Measurements from ENCODE around the gene MRTFB. TPM values are rescaled to one million over a fixed set of nuclear protein-coding genes. Genes with fewer than 3 reads are reported as not detected.

The MRTFB gene
- total and polyA plus RNA-seq, 2 donors (not counting 3 experiments of a cell fraction or from before 2014, with no cell fraction given) = 19.6 to 49.5 TPM

- H3K9me3 ChIP-seq (replicated peaks; ENCODE audit: control insufficient read depth, insufficient read depth, low read length) = no peaks in the 10 kb centered on the region
- CTCF ChIA-PET = interaction anchor here (1.5 kb wide), 1 partner anchor 89 kb away, joined by 3 read pairs; no protein-coding TSS in a partner anchor
- H3K27ac ChIP-seq (ENCODE audit: insufficient read depth, low read depth, low read length) = no peak overlapping the region
- no peak overlapping the region for H3K9ac ChIP-seq (replicated peaks; ENCODE audit: extremely low read depth, insufficient read depth, low read length)
- dilution Hi-C loops (cut with MboI; ENCODE audit: extremely low pct_ligation_motif_present, low sequenced_read_pairs) = no loop called here
- POLR2A ChIA-PET = no interaction called here
- H3K4me2 ChIP-seq (ENCODE audit: insufficient read depth, low read length) = no peak overlapping the region
- H3K4me3 ChIP-seq (replicated peaks in 1 of 3; ENCODE audit: insufficient read depth in 1 of 3, low read depth in 1 of 3, low read length in 3 of 3) = no peak overlapping the region
- peaks cover 8% of the 10 kb centered on the region for H3K79me2 ChIP-seq (ENCODE audit: control insufficient read depth, insufficient read depth, low read length)
- FAIRE-seq (no peak), DNase-seq (ENCODE audit: low read depth, low spot score) (no peak)
- no peaks in the 10 kb centered on the region for H3K9me1 ChIP-seq (replicated peaks; ENCODE audit: control insufficient read depth, extremely low read depth, insufficient read depth, low read length)
- peaks cover 12% of the 10 kb centered on the region for H4K20me1 ChIP-seq (replicated peaks; ENCODE audit: control insufficient read depth, extremely low read depth, insufficient read depth, low read length)
- no peaks in the 10 kb centered on the region for H3K27me3 ChIP-seq (ENCODE audit: control insufficient read depth in 2 of 2, insufficient read depth in 2 of 2, low read length in 2 of 2)
- H3K4me1 ChIP-seq (ENCODE audit: control insufficient read depth, extremely low read depth, insufficient read depth, low read length) = peaks cover 33% of the 10 kb centered on the region
- intact Hi-C loops (cut with micrococcal nuclease) = no loop called here
- TF ChIP-seq EZH2 (IDR thresholded peaks at IDR 0.05; ENCODE audit: borderline replicate concordance, low read depth, low read length, severe bottlenecking) = no peak
- no peak for TF ChIP-seq FOS (IDR thresholded peaks at IDR 0.05; ENCODE audit: borderline replicate concordance, insufficient read depth, low read length)
- TF ChIP-seq POLR2AphosphoS5 (IDR thresholded peaks at IDR 0.05; ENCODE audit: insufficient read depth, low read depth, low read length) = no peak
- no peak for TF ChIP-seq GATA2 (IDR thresholded peaks at IDR 0.05; ENCODE audit: insufficient read depth, insufficient read length, low read depth, low read length)
- TF ChIP-seq POLR2A (IDR thresholded peaks at IDR 0.05; ENCODE audit: low read depth, low read length) = no peak
- no peak for TF ChIP-seq JUN (IDR thresholded peaks at IDR 0.05; ENCODE audit: borderline replicate concordance, insufficient read depth, insufficient read length, low read depth)
- BruUV-seq (replicated peaks) = no TSS peak
- H2AFZ ChIP-seq (ENCODE audit: low read depth, low read length) = no peak overlapping the region
- H3K36me3 ChIP-seq (ENCODE audit: control insufficient read depth in 2 of 2, extremely low read depth in 1 of 2, insufficient read depth in 2 of 2, low read length in 2 of 2) = no peaks in the 10 kb centered on the region
These were observed 35.8 kb downstream of the MRTFB start for GRCh38 chr16:14106961-14107360.

GRCh38 chr16:14109077-14109775 lies 38.1 kb downstream of the MRTFB start:
- H3K27ac ChIP-seq (ENCODE audit: insufficient read depth, low read depth, low read length) = no peak overlapping the region
- dilution Hi-C loops (cut with MboI; ENCODE audit: extremely low pct_ligation_motif_present, low sequenced_read_pairs) = no loop called here
- H3K79me2 ChIP-seq (ENCODE audit: control insufficient read depth, insufficient read depth, low read length) = peaks cover 4% of the 10 kb centered on the region
- POLR2A ChIA-PET = interaction anchor here (0.7 to 1.3 kb wide), 3 partner anchors 17 to 182 kb away, joined by 3 to 5 read pairs (median 4); no protein-coding TSS in a partner anchor
- peaks cover 9% of the 10 kb centered on the region for H4K20me1 ChIP-seq (replicated peaks; ENCODE audit: control insufficient read depth, extremely low read depth, insufficient read depth, low read length)
- H2AFZ ChIP-seq (ENCODE audit: low read depth, low read length) = no peak overlapping the region
- H3K36me3 ChIP-seq (ENCODE audit: control insufficient read depth in 2 of 2, extremely low read depth in 1 of 2, insufficient read depth in 2 of 2, low read length in 2 of 2) = no peaks in the 10 kb centered on the region
- TF ChIP-seq EZH2 (IDR thresholded peaks at IDR 0.05; ENCODE audit: borderline replicate concordance, low read depth, low read length, severe bottlenecking) (no peak), GATA2 (IDR thresholded peaks at IDR 0.05; ENCODE audit: insufficient read depth, insufficient read length, low read depth, low read length) (no peak), FOS (IDR thresholded peaks at IDR 0.05; ENCODE audit: borderline replicate concordance, insufficient read depth, low read length) (peak; percentile 9), MYC (IDR thresholded peaks at IDR 0.05; ENCODE audit: low read depth, low read length) (no peak), POLR2A (IDR thresholded peaks at IDR 0.05; ENCODE audit: low read depth, low read length) (no peak)
- TF ChIP-seq, protein P1, sequence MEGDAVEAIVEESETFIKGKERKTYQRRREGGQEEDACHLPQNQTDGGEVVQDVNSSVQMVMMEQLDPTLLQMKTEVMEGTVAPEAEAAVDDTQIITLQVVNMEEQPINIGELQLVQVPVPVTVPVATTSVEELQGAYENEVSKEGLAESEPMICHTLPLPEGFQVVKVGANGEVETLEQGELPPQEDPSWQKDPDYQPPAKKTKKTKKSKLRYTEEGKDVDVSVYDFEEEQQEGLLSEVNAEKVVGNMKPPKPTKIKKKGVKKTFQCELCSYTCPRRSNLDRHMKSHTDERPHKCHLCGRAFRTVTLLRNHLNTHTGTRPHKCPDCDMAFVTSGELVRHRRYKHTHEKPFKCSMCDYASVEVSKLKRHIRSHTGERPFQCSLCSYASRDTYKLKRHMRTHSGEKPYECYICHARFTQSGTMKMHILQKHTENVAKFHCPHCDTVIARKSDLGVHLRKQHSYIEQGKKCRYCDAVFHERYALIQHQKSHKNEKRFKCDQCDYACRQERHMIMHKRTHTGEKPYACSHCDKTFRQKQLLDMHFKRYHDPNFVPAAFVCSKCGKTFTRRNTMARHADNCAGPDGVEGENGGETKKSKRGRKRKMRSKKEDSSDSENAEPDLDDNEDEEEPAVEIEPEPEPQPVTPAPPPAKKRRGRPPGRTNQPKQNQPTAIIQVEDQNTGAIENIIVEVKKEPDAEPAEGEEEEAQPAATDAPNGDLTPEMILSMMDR (IDR thresholded peaks at IDR 0.05; ENCODE audit: extremely low read depth in 1 of 2, insufficient read depth in 1 of 2, low read depth in 1 of 2, low read length in 2 of 2) = no peak
- H3K4me1 ChIP-seq (ENCODE audit: control insufficient read depth, extremely low read depth, insufficient read depth, low read length) = peaks cover 27% of the 10 kb centered on the region
- no peak overlapping the region for H3K4me3 ChIP-seq (replicated peaks in 1 of 3; ENCODE audit: insufficient read depth in 1 of 3, low read depth in 1 of 3, low read length in 3 of 3)
- peak; percentile 52 for DNase-seq (ENCODE audit: low read depth, low spot score)
- intact Hi-C loops (cut with micrococcal nuclease) = no loop called here
- BruUV-seq (replicated peaks) = TSS peak; percentile 9
- H3K9me1 ChIP-seq (replicated peaks; ENCODE audit: control insufficient read depth, extremely low read depth, insufficient read depth, low read length) = no peaks in the 10 kb centered on the region
- FAIRE-seq = peak; percentile 58
- peak overlapping the region; percentile 52 for H3K4me2 ChIP-seq (ENCODE audit: insufficient read depth, low read length)
- H3K9ac ChIP-seq (replicated peaks; ENCODE audit: extremely low read depth, insufficient read depth, low read length) = no peak overlapping the region
- CTCF ChIA-PET = interaction anchor here (0.9 to 3.2 kb wide), 9 partner anchors 11 to 186 kb away, joined by 3 to 15 read pairs (median 3); no protein-coding TSS in a partner anchor
- no peaks in the 10 kb centered on the region for H3K27me3 ChIP-seq (ENCODE audit: control insufficient read depth in 2 of 2, insufficient read depth in 2 of 2, low read length in 2 of 2)
- no peaks in the 10 kb centered on the region for H3K9me3 ChIP-seq (replicated peaks; ENCODE audit: control insufficient read depth, insufficient read depth, low read length)

All from endothelial cell of umbilical vein (primary cell).